K562 (cell line): Measurements from ENCODE around the gene ROS1. TPM values are rescaled to one million over a fixed set of nuclear protein-coding genes. Genes with fewer than 3 reads are reported as not detected.

Source experiments
- ATAC-seq: fragments of 200-7000 bp; cut with Tn5 transposase; 3 replicates; pipeline ENCODE4 v1.9.1; 2020; ENCODE audit warnings: moderate library complexity
- BruUV-seq: library from RNA; stranded (reverse); fragments of 400-500 nt; replicated peaks from 2 replicates; lab custom pipeline; 2021; lab: Mats Ljungman, UMichigan
- CTCF ChIA-PET: fragments of 300-600 bp; formaldehyde crosslinking; extraction: SDS; loops from one replicate; lab custom pipeline; 2021; ENCODE audit warnings: low intra/inter-chr PET ratio; lab: Yijun Ruan, JAX
- POLR2A ChIA-PET: fragments of 300-600, 350-650 bp; sonication (Branson Sonifier 250); formaldehyde crosslinking; extraction: SDS; loops from one replicate; lab custom pipeline; 2021; ENCODE audit warnings: antibody characterized with exemption, inconsistent platforms; lab: Yijun Ruan, JAX
- DNase-seq, 4 experiments: peaks; one replicate each; pipeline versions ENCODE4 v3.0.0 to v3.0.0-alpha.2; 2011 to 2018; ENCODE audit warnings: low spot score in 3 of 4, mixed read lengths in 3 of 4; ENCODE audit errors: extremely low read depth in 1 of 4
- FAIRE-seq: peaks from 2 replicates; lab custom pipeline; 2011; peaks lifted over from hg19 to GRCh38; lab: Jason Lieb, UNC
- H2AFZ ChIP-seq: 2 replicates; pipeline ENCODE4 v1.6.0; 2011; ENCODE audit warnings: low read depth, low read length, control low read depth, inconsistent platforms
- H3K27ac ChIP-seq: fragments of 200-600 bp; 3 replicates; pipeline ENCODE4 v1.8.0; 2011; ENCODE audit warnings: low read depth, mild to moderate bottlenecking, control low read depth, inconsistent platforms, low read length, moderate library complexity, mixed read lengths; ENCODE audit errors: extremely low read depth
- H3K27me3 ChIP-seq, 2 experiments: fragments of 300-600 bp in 1 of 2; 2 replicates in 1 of 2; 3 replicates in 1 of 2; pipeline versions ENCODE4 v1.6.0 to v1.8.0; 2011; ENCODE audit warnings: inconsistent platforms in 2 of 2, low read length in 2 of 2, mild to moderate bottlenecking in 1 of 2, mixed read lengths in 1 of 2, moderate library complexity in 1 of 2; ENCODE audit not compliant: control insufficient read depth in 2 of 2, insufficient read depth in 2 of 2
- H3K36me3 ChIP-seq: fragments of 300-600 bp; 3 replicates; pipeline ENCODE4 v1.8.0; 2011; ENCODE audit warnings: mild to moderate bottlenecking, low read length, inconsistent platforms; ENCODE audit not compliant: control insufficient read depth, insufficient read depth
- H3K4me1 ChIP-seq, 2 experiments: fragments of 200-600 bp in 1 of 2; replicated peaks in 1 of 2; 2 replicates in 1 of 2; 3 replicates in 1 of 2; pipeline versions ENCODE4 v1.5.1 to v1.8.0; 2011; ENCODE audit warnings: inconsistent platforms in 2 of 2, low read length in 2 of 2, mild to moderate bottlenecking in 1 of 2, mixed read lengths in 1 of 2, moderate library complexity in 1 of 2; ENCODE audit not compliant: control insufficient read depth in 2 of 2, insufficient read depth in 2 of 2
- H3K4me2 ChIP-seq: 2 replicates; pipeline ENCODE4 v1.6.1; 2011; ENCODE audit warnings: low read length, control low read depth, inconsistent platforms, mixed read lengths; ENCODE audit not compliant: insufficient read depth
- H3K4me3 ChIP-seq: fragments of 200-600 bp; sonication (generic), shearing (Covaris generic); 2 replicates; pipeline ENCODE4 v1.5.1; 2016; ENCODE audit warnings: control low read depth, inconsistent platforms
- H3K79me2 ChIP-seq: fragments of 200-600 bp; 3 replicates; pipeline ENCODE4 v1.8.0; 2011; ENCODE audit warnings: low read length, inconsistent platforms; ENCODE audit not compliant: control insufficient read depth, insufficient read depth
- H3K9ac ChIP-seq, 2 experiments: 2 replicates each; pipeline versions ENCODE4 v1.6.0 to v1.6.1; 2011; ENCODE audit warnings: low read depth in 2 of 2, low read length in 2 of 2, control low read depth in 1 of 2, inconsistent platforms in 1 of 2, mild to moderate bottlenecking in 1 of 2, mixed read lengths in 1 of 2; ENCODE audit not compliant: insufficient read depth in 1 of 2
- H3K9me1 ChIP-seq: one replicate; pipeline ENCODE4 v1.6.0; 2011; ENCODE audit warnings: inconsistent platforms, mild to moderate bottlenecking, low read length, moderate library complexity; ENCODE audit not compliant: control insufficient read depth, insufficient read depth
- H3K9me3 ChIP-seq: replicated peaks from 2 replicates; pipeline ENCODE4 v1.5.1; 2011; ENCODE audit warnings: low read depth, low read length, inconsistent platforms; ENCODE audit not compliant: control insufficient read depth, insufficient read depth
- H4K20me1 ChIP-seq: replicated peaks from 2 replicates; pipeline ENCODE4 v1.6.1; 2011; ENCODE audit warnings: low read length, inconsistent platforms, mixed read lengths; ENCODE audit not compliant: control insufficient read depth, insufficient read depth
- ADNP ChIP-seq: fragments of 200-800 bp; sonication (Bioruptor generic); IDR thresholded peaks from 2 replicates; pipeline ENCODE4 v1.6.1; 2016; ENCODE audit warnings: missing genetic modification characterization, missing compliant biosample characterization
- CBX5 ChIP-seq: IDR thresholded peaks from 2 replicates; pipeline ENCODE4 v1.6.1; 2014; ENCODE audit warnings: low read depth, borderline replicate concordance
- CCNT2 ChIP-seq: IDR thresholded peaks from 2 replicates; pipeline ENCODE4 v1.6.1; 2011; ENCODE audit warnings: borderline replicate concordance, low read depth, mild to moderate bottlenecking, moderate library complexity, mixed read lengths, low read length; ENCODE audit not compliant: insufficient read length; ENCODE audit errors: extremely low read depth
- FOXA3 ChIP-seq, 2 experiments: fragments of 450-650 bp in 1 of 2; sonication (generic) in 1 of 2; formaldehyde crosslinking; IDR thresholded peaks in 1 of 2; conservative IDR thresholded peaks in 1 of 2; 2 replicates each; pipeline versions ENCODE4 v1.4.0 to v1.8.0; 2020 to 2022; ENCODE audit warnings: mild to moderate bottlenecking in 2 of 2, missing genetic modification reagents in 1 of 2
- GTF2F1 ChIP-seq: IDR thresholded peaks from 2 replicates; pipeline ENCODE4 v1.6.1; 2011; ENCODE audit warnings: low read depth, low read length, improper control_type of control experiment
- JUNB ChIP-seq: fragments of 450-650 bp; formaldehyde crosslinking; conservative IDR thresholded peaks from 2 replicates; pipeline ENCODE4 v1.4.0; 2020; ENCODE audit warnings: mild to moderate bottlenecking
- MED1 ChIP-seq: sonication (generic); formaldehyde crosslinking; IDR thresholded peaks from 2 replicates; pipeline ENCODE4 v1.8.1; 2023; ENCODE audit warnings: missing genetic modification reagents, borderline replicate concordance
- PHB ChIP-seq: fragments of 250-450 bp; sonication (Bioruptor Pico); IDR thresholded peaks from 2 replicates; pipeline ENCODE4 v1.5.0; 2021
- TRIM24 ChIP-seq, 2 experiments: fragments of 450-650 bp; IDR thresholded peaks; 2 replicates each; pipeline ENCODE4 v1.6.1; 2016
- ZKSCAN1 ChIP-seq: fragments of 150-350 bp; IDR thresholded peaks from 2 replicates; pipeline ENCODE4 v1.6.1; 2016; ENCODE audit warnings: low read depth, low read length
- ZNF584 ChIP-seq: fragments of 200-800 bp; sonication (Bioruptor generic); IDR thresholded peaks from 2 replicates; pipeline ENCODE4 v1.6.1; 2016; ENCODE audit warnings: low read depth, mild to moderate bottlenecking, missing genetic modification characterization, missing compliant biosample characterization
- ZNF586 ChIP-seq: fragments of 450-650 bp; formaldehyde crosslinking; conservative IDR thresholded peaks from 2 replicates; pipeline ENCODE4 v1.4.0; 2020; ENCODE audit warnings: mild to moderate bottlenecking, moderate library complexity
- ZNF830 ChIP-seq: fragments of 250-450 bp; sonication (Bioruptor Pico); IDR thresholded peaks from 2 replicates; pipeline ENCODE4 v1.5.0; 2021; ENCODE audit warnings: mild to moderate bottlenecking
- WGBS: fragments of 100-300 bp; shearing (Covaris generic); methylation state at CpG from one replicate; pipeline ENCODE4 v1.1.6; 2016; ENCODE audit warnings: low coverage, mixed read lengths; ENCODE audit not compliant: insufficient coverage; ENCODE audit errors: missing lambda C conversion rate; 5-methylcytosine and 5-hydroxymethylcytosine counted together
- in situ Hi-C: fragments of 300-500 bp; cut with MboI; formaldehyde crosslinking; loops from 4 replicates; pipeline ENCODE4 v1.15.0; 2018; ENCODE audit warnings: inconsistent platforms, mixed read lengths
- intact Hi-C: fragments of 100-400 bp; cut with micrococcal nuclease; formaldehyde crosslinking; loops from 2 replicates; pipeline ENCODE4 v1.14.2; 2022
- polyA plus RNA-seq, 8 experiments: library from polyadenylated mRNA; depleted of rRNA in 4 of 8; stranded (reverse) in 5 of 8; unstranded in 3 of 8; fragments of >200 nt; fragmentation: Nextera tagmentation in 2 of 8; fragmentation: Illumina TruSeq in 1 of 8; extraction: Ambion mirVana in 2 of 8; extraction: Trizol in 1 of 8; gene quantifications; 2 replicates each; pipeline versions ENCODE4 v1.2.1 to v1.2.3, GENCODE V29; 2011 to 2014; ENCODE audit warnings: inconsistent platforms in 1 of 8, missing spikeins in 1 of 8
- total RNA-seq, 7 experiments: library from RNA; depleted of rRNA in 6 of 7; stranded (reverse); fragments of >200 nt in 6 of 7; fragmentation: Illumina TruSeq in 2 of 7; extraction: Trizol in 2 of 7; gene quantifications; 2 replicates each; pipeline versions ENCODE4 v1.2.1 to v1.2.3, GENCODE V29; 2011 to 2021; ENCODE audit warnings: low replicate concordance in 1 of 7
- TF ChIP-seq, protein P1 (sequence below): IDR thresholded peaks from 2 replicates; pipeline ENCODE4 v1.6.1; 2014; ENCODE audit warnings: antibody characterized with exemption
- TF ChIP-seq, protein P2 (sequence below): fragments of 450-650 bp; formaldehyde crosslinking; conservative IDR thresholded peaks from 2 replicates; pipeline ENCODE4 v1.4.0; 2022; ENCODE audit warnings: mild to moderate bottlenecking, missing genetic modification characterization
- TF ChIP-seq, protein P3 (sequence below): fragments of 450-650 bp; IDR thresholded peaks from 2 replicates; pipeline ENCODE4 v1.6.1; 2016; ENCODE audit warnings: borderline replicate concordance

The ROS1 gene
- total and polyA plus RNA-seq, 9 of the 15 experiments (the other 6 are each of a cell fraction or from before 2014, with no cell fraction given), result under 0.01 to 0.16 (median 0.04) TPM; not detected in 6

DNA sequence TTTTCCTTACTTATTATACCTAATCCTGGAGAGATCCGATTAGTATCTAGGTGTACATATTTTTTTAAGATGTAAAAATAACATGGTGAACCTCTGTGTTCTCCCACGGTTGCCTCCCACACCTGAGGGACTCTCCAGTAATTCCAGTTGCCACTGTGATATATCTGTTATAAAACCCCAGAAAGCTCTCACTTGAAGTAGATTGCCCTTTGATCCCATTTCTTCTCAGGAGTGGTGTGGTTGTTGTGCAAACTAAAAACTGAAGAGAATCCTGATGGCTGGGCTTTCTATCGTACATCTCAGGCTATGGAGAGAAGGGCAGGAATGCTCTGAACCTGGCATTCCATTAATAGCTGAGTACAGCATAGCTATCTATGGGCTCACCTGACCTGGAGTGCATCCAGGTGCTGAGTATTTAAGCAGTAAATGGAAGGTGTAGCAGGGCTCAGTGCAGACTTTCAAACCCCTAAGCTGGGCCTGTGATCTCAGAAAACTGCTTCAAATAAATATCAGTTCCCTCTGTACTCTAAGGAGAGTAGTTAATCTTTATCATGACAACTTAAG lies 119.4 kb downstream of the ROS1 start:
- H3K9me3 ChIP-seq, result no peaks in the 10 kb centered on the region
- ATAC-seq (no peak), DNase-seq (no peak), FAIRE-seq (no peak)
- H3K9ac ChIP-seq, result no peak overlapping the region
- no peaks in the 10 kb centered on the region for H3K79me2 ChIP-seq
- no peaks in the 10 kb centered on the region for H3K36me3 ChIP-seq
- no peak overlapping the region for H2AFZ ChIP-seq
- H4K20me1 ChIP-seq, result no peaks in the 10 kb centered on the region
- no peak for TF ChIP-seq GTF2F1
- no peak for TF ChIP-seq MED1
- no peak for TF ChIP-seq ZNF586 (CRISPR knock-in tag)
- TF ChIP-seq TRIM24 (IDR thresholded peaks at IDR 0.05), result no peak
- TF ChIP-seq, protein P1, sequence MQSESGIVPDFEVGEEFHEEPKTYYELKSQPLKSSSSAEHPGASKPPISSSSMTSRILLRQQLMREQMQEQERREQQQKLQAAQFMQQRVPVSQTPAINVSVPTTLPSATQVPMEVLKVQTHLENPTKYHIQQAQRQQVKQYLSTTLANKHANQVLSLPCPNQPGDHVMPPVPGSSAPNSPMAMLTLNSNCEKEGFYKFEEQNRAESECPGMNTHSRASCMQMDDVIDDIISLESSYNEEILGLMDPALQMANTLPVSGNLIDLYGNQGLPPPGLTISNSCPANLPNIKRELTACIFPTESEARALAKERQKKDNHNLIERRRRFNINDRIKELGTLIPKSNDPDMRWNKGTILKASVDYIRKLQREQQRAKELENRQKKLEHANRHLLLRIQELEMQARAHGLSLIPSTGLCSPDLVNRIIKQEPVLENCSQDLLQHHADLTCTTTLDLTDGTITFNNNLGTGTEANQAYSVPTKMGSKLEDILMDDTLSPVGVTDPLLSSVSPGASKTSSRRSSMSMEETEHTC, result no peak
- TF ChIP-seq, protein P2, sequence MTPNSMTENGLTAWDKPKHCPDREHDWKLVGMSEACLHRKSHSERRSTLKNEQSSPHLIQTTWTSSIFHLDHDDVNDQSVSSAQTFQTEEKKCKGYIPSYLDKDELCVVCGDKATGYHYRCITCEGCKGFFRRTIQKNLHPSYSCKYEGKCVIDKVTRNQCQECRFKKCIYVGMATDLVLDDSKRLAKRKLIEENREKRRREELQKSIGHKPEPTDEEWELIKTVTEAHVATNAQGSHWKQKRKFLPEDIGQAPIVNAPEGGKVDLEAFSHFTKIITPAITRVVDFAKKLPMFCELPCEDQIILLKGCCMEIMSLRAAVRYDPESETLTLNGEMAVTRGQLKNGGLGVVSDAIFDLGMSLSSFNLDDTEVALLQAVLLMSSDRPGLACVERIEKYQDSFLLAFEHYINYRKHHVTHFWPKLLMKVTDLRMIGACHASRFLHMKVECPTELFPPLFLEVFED (CRISPR knock-in tag), result no peak
- TF ChIP-seq ZNF584 (CRISPR knock-in tag), result no peak
- no peak for TF ChIP-seq ZNF830 (CRISPR knock-in tag)
- TF ChIP-seq ADNP (tag), result no peak
- no peak for TF ChIP-seq FOXA3 (CRISPR knock-in tag; conservative IDR thresholded peaks at IDR 0.05 in 1 of 2, IDR thresholded peaks at IDR 0.05 in 1 of 2)
- no peak for TF ChIP-seq PHB (CRISPR knock-in tag)
- TF ChIP-seq ZKSCAN1, result no peak
- TF ChIP-seq JUNB, result no peak
- no peak for TF ChIP-seq CBX5
- no peak for TF ChIP-seq CCNT2
- TF ChIP-seq, protein P3, sequence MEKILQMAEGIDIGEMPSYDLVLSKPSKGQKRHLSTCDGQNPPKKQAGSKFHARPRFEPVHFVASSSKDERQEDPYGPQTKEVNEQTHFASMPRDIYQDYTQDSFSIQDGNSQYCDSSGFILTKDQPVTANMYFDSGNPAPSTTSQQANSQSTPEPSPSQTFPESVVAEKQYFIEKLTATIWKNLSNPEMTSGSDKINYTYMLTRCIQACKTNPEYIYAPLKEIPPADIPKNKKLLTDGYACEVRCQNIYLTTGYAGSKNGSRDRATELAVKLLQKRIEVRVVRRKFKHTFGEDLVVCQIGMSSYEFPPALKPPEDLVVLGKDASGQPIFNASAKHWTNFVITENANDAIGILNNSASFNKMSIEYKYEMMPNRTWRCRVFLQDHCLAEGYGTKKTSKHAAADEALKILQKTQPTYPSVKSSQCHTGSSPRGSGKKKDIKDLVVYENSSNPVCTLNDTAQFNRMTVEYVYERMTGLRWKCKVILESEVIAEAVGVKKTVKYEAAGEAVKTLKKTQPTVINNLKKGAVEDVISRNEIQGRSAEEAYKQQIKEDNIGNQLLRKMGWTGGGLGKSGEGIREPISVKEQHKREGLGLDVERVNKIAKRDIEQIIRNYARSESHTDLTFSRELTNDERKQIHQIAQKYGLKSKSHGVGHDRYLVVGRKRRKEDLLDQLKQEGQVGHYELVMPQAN, result no peak
- no peak overlapping the region for H3K27ac ChIP-seq
- in situ Hi-C loops, result no loop called here
- H3K9me1 ChIP-seq, result no peaks in the 10 kb centered on the region
- 0% methylated on average over 3 of the region's 3 CpGs for WGBS
- H3K27me3 ChIP-seq, result no peaks in the 10 kb centered on the region; a peak in 1 of 5 replicates
- CTCF ChIA-PET, result no interaction called here
- intact Hi-C loops, result no loop called here
- BruUV-seq, result no TSS peak
- H3K4me2 ChIP-seq, result no peak overlapping the region
- no peaks in the 10 kb centered on the region for H3K4me1 ChIP-seq
- H3K4me3 ChIP-seq, result no peak overlapping the region
- POLR2A ChIA-PET, result no interaction called here
